HepG2 (cell line): Measurements from ENCODE around the gene NAP1L4. TPM values are rescaled to one million over a fixed set of nuclear protein-coding genes. Genes with fewer than 3 reads are reported as not detected.

ENCODE experiments used
- ATAC-seq: fragments of 200-7000 bp; cut with Tn5 transposase; 3 replicates; pipeline ENCODE4 v1.9.1; 2020; ENCODE audit warnings: mild to moderate bottlenecking, moderate library complexity
- BruUV-seq: library from RNA; stranded (reverse); fragments of 400-500 nt; replicated peaks from 2 replicates; lab custom pipeline; 2021; lab: Mats Ljungman, UMichigan
- CTCF ChIA-PET: fragments of 300-600 bp; formaldehyde crosslinking; extraction: SDS; loops from one replicate; lab custom pipeline; 2021; ENCODE audit warnings: low total read pairs, inconsistent platforms, low intra/inter-chr PET ratio; lab: Yijun Ruan, JAX
- POLR2A ChIA-PET: fragments of 350-600 bp; sonication (Branson Sonifier 250); formaldehyde crosslinking; loops from one replicate; lab custom pipeline; 2020; ENCODE audit warnings: antibody characterized with exemption, inconsistent platforms; lab: Yijun Ruan, JAX
- DNase-seq: peaks from one replicate; pipeline ENCODE4 v3.0.0-alpha.2; 2015; ENCODE audit warnings: low spot score
- FAIRE-seq: peaks from 3 replicates; lab custom pipeline; 2011; peaks lifted over from hg19 to GRCh38; lab: Jason Lieb, UNC
- H2AFZ ChIP-seq: one replicate; pipeline ENCODE4 v1.6.1; 2011; ENCODE audit warnings: low read length, inconsistent platforms
- H3K27ac ChIP-seq: fragments of 300-600 bp; 3 replicates; pipeline ENCODE4 v1.8.0; 2011; ENCODE audit warnings: mixed run types, mild to moderate bottlenecking, mixed read lengths, low read length, inconsistent platforms; ENCODE audit not compliant: insufficient read depth; ENCODE audit errors: extremely low read length
- H3K27me3 ChIP-seq, 2 experiments: fragments of 200-600 bp in 1 of 2; 2 replicates in 1 of 2; 3 replicates in 1 of 2; pipeline versions ENCODE4 v1.6.0 to v1.8.0; 2011; ENCODE audit warnings: low read length in 2 of 2, mild to moderate bottlenecking in 2 of 2, moderate library complexity in 2 of 2, inconsistent platforms in 1 of 2; ENCODE audit not compliant: insufficient read depth in 2 of 2, control insufficient read depth in 1 of 2
- H3K36me3 ChIP-seq, 2 experiments: fragments of 200-600 bp in 1 of 2; replicated peaks in 1 of 2; 2 replicates in 1 of 2; 3 replicates in 1 of 2; pipeline versions ENCODE4 v1.5.1 to v1.8.0; 2011; ENCODE audit warnings: low read length in 2 of 2, inconsistent platforms in 1 of 2; ENCODE audit not compliant: insufficient read depth in 2 of 2, control insufficient read depth in 1 of 2
- H3K4me1 ChIP-seq: 2 replicates; pipeline ENCODE4 v1.5.1; 2012; ENCODE audit warnings: low read length, inconsistent platforms; ENCODE audit not compliant: insufficient read depth
- H3K4me2 ChIP-seq: 2 replicates; pipeline ENCODE4 v1.6.0; 2011; ENCODE audit warnings: low read depth, low read length, inconsistent platforms
- H3K4me3 ChIP-seq, 3 experiments: fragments of 200-600 bp in 1 of 3; sonication (generic), shearing (Covaris generic) in 1 of 3; replicated peaks in 1 of 3; 2 replicates each; pipeline ENCODE4 v1.5.1; 2011 to 2016; ENCODE audit warnings: low read length in 3 of 3, inconsistent platforms in 2 of 3, low read depth in 2 of 3, mild to moderate bottlenecking in 2 of 3, control low read depth in 1 of 3, mixed read lengths in 1 of 3; ENCODE audit not compliant: insufficient read depth in 1 of 3
- H3K79me2 ChIP-seq: one replicate; pipeline ENCODE4 v1.6.1; 2011; ENCODE audit warnings: low read length, inconsistent platforms; ENCODE audit not compliant: insufficient read depth
- H3K9ac ChIP-seq: 2 replicates; pipeline ENCODE4 v1.6.0; 2011; ENCODE audit warnings: mild to moderate bottlenecking, low read depth, low read length, inconsistent platforms; ENCODE audit not compliant: insufficient read depth
- H3K9me3 ChIP-seq: 2 replicates; pipeline ENCODE4 v1.5.1; 2012; ENCODE audit warnings: mild to moderate bottlenecking, low read length
- H4K20me1 ChIP-seq: 2 replicates; pipeline ENCODE4 v1.6.0; 2011; ENCODE audit warnings: inconsistent platforms, mild to moderate bottlenecking, low read length, moderate library complexity; ENCODE audit not compliant: insufficient read depth
- CERS6 ChIP-seq: sonication (generic); formaldehyde crosslinking; IDR thresholded peaks from 2 replicates; pipeline ENCODE4 v1.5.0; 2020; ENCODE audit warnings: missing genetic modification reagents
- E2F1 ChIP-seq: sonication (generic); formaldehyde crosslinking; IDR thresholded peaks from 2 replicates; pipeline ENCODE4 v1.5.0; 2020; ENCODE audit warnings: missing genetic modification reagents
- ETS1 ChIP-seq: sonication (generic); formaldehyde crosslinking; IDR thresholded peaks from 2 replicates; pipeline ENCODE4 v1.4.0; 2020; ENCODE audit warnings: missing genetic modification reagents
- HMGXB4 ChIP-seq, 2 experiments: sonication (generic) in 1 of 2; formaldehyde crosslinking in 1 of 2; IDR thresholded peaks; 2 replicates each; pipeline versions ENCODE4 v1.4.0 to v1.6.1; 2018 to 2020; ENCODE audit warnings: missing genetic modification reagents in 2 of 2, borderline replicate concordance in 1 of 2, low read depth in 1 of 2, mild to moderate bottlenecking in 1 of 2, missing biosample characterization in 1 of 2
- PHF8 ChIP-seq: sonication (generic); formaldehyde crosslinking; IDR thresholded peaks from 2 replicates; pipeline ENCODE4 v1.5.0; 2020; ENCODE audit warnings: missing genetic modification reagents
- ZBTB25 ChIP-seq: IDR thresholded peaks from 2 replicates; pipeline ENCODE4 v1.6.1; 2018; ENCODE audit warnings: missing genetic modification reagents
- ZNF788 ChIP-seq: sonication (generic); formaldehyde crosslinking; IDR thresholded peaks from 2 replicates; pipeline ENCODE4 v1.5.0; 2020; ENCODE audit warnings: mild to moderate bottlenecking, missing genetic modification reagents, borderline replicate concordance
- ZXDC ChIP-seq: sonication (generic); formaldehyde crosslinking; IDR thresholded peaks from 2 replicates; pipeline ENCODE4 v1.5.0; 2020; ENCODE audit warnings: mild to moderate bottlenecking, missing genetic modification reagents
- WGBS: methylation state at CpG from one replicate; pipeline ENCODE4 v1.1.6; 2017; ENCODE audit warnings: low lambda C conversion rate; 5-methylcytosine and 5-hydroxymethylcytosine counted together
- in situ Hi-C: cut with HindIII; loops from 2 replicates; pipeline ENCODE4 v1.10.0; 2017; ENCODE audit warnings: low pct_unique_long_range_greater_than_20kb; ENCODE audit not compliant: extremely low pct_ligation_motif_present
- intact Hi-C: fragments of 100-400 bp; cut with micrococcal nuclease; formaldehyde crosslinking; loops from one replicate; pipeline ENCODE4 v1.10.0; 2022; ENCODE audit not compliant: unreplicated experiment
- polyA plus RNA-seq, 8 experiments: library from polyadenylated mRNA; depleted of rRNA in 3 of 8; stranded (reverse) in 7 of 8; unstranded in 1 of 8; fragments of >200 nt; fragmentation: Illumina TruSeq in 4 of 8; extraction: Trizol in 4 of 8; gene quantifications; 2 replicates each; pipeline versions ENCODE4 v1.2.1 to v1.2.3, GENCODE V29; 2011 to 2016; ENCODE audit warnings: low read depth in 4 of 8, missing spikeins in 1 of 8, mixed read lengths in 1 of 8; ENCODE audit not compliant: insufficient read depth in 1 of 8
- total RNA-seq, 5 experiments: library from RNA; depleted of rRNA; stranded (reverse); fragments of >200 nt; fragmentation: Illumina TruSeq; extraction: Trizol; gene quantifications; 2 replicates each; pipeline ENCODE4 v1.2.3, GENCODE V29; 2016; ENCODE audit warnings: low read depth in 1 of 5
- TF ChIP-seq, protein P1 (sequence below): IDR thresholded peaks from 2 replicates; pipeline ENCODE4 v1.6.1; 2016; ENCODE audit warnings: mild to moderate bottlenecking

The NAP1L4 gene
- total and polyA plus RNA-seq, 2 of the 13 experiments (the other 11 are each of a cell fraction or from before 2014, with no cell fraction given): 64.0 to 186 TPM

GRCh38 chr11:2901854-2902783 is 90.0 kb downstream of the NAP1L4 start:
- intact Hi-C loops: no loop called here
- peaks cover 0 to 3% of the 10 kb centered on the region in 2 experiments; a peak in 1 of 5 replicates for H3K36me3 ChIP-seq
- H3K79me2 ChIP-seq: peaks cover 10% of the 10 kb centered on the region
- BruUV-seq: no TSS peak
- H2AFZ ChIP-seq: no peak overlapping the region
- H3K27me3 ChIP-seq: no peaks in the 10 kb centered on the region; a peak in 2 of 5 replicates
- peak overlapping the region; percentile 99 for H3K4me2 ChIP-seq
- ATAC-seq (peak; percentile 87), DNase-seq (peak; percentile 90), FAIRE-seq (peak; percentile 46)
- whole genome bisulfite sequencing: 18% methylated on average over 11 of the region's 58 CpGs
- peak overlapping the region; percentile 78 for H3K27ac ChIP-seq
- in situ Hi-C loops: no loop called here
- no peaks in the 10 kb centered on the region for H3K9me3 ChIP-seq
- CTCF ChIA-PET: no interaction called here
- 0 out of 2 replicates have a peak, but pooled peaks cover 3% of the 10 kb centered on the region for H4K20me1 ChIP-seq
- H3K4me3 ChIP-seq: peak overlapping the region; percentile 76 to 92 (median 84)
- peaks cover 28% of the 10 kb centered on the region for H3K4me1 ChIP-seq
- POLR2A ChIA-PET: interaction anchor here (0.6 to 2.6 kb wide), 14 partner anchors 10 to 1197 kb away, joined by 3 to 21 read pairs (median 3); partner anchors contain the start of genes KCNQ1OT1 and PHLDA2
- H3K9ac ChIP-seq: peak overlapping the region; percentile 83
- TF ChIP-seq ZXDC (CRISPR knock-in tag) (no peak), HMGXB4 (CRISPR knock-in tag; IDR thresholded peaks at IDR 0.05; ENCODE audit: borderline replicate concordance in 1 of 2, low read depth in 1 of 2) (peak in 1 of 2 experiments; percentile 8; a peak in 1 of 4 replicates), PHF8 (CRISPR knock-in tag) (no peak; the same call in 1 of the 2 replicates), ZNF788 (CRISPR knock-in tag) (peak; percentile 75; the same call in 1 of the 2 replicates), E2F1 (CRISPR knock-in tag) (no peak), ETS1 (no peak), CERS6 (no peak), ZBTB25 (CRISPR knock-in tag) (no peak)
- TF ChIP-seq, protein P1, sequence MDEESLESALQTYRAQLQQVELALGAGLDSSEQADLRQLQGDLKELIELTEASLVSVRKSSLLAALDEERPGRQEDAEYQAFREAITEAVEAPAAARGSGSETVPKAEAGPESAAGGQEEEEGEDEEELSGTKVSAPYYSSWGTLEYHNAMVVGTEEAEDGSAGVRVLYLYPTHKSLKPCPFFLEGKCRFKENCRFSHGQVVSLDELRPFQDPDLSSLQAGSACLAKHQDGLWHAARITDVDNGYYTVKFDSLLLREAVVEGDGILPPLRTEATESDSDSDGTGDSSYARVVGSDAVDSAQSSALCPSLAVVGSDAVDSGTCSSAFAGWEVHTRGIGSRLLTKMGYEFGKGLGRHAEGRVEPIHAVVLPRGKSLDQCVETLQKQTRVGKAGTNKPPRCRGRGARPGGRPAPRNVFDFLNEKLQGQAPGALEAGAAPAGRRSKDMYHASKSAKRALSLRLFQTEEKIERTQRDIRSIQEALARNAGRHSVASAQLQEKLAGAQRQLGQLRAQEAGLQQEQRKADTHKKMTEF: peak; percentile 40; the same call in 1 of the 2 replicates
